Measurements from ENCODE around the gene C4orf54.

Gene C4orf54

DNA sequence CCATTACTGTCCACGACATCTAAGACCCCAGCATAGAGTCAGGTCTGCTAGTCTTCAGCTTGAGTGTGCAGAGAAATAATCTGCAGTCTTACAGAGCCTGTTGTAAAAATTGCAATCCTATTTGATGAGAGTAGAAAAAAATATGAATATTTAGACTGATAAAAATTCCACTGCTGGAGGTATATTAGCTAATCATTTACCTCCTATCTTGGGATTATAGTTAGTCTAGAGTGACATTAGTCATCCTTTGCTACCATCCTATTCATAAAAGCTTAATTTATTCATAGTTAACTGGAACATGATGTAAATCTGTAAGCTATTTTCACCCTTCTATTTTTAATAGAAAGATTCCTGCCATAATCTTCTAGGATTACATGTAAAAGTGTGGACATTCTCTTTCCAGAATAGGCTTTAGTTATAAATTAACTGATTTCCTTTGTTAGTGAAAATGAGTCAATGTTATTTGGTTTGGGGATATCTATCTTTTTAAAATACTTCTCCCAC, 26.7 kb downstream of the C4orf54 start:
- no peak overlapping the region for H3K9ac ChIP-seq (ENCODE audit: low read length)
- H3K4ac ChIP-seq (ENCODE audit: low read depth, low read length), result no peak overlapping the region
- no peak overlapping the region for H2BK120ac ChIP-seq (ENCODE audit: insufficient read depth, low read length, poor library complexity)
- H3K36me3 ChIP-seq (ENCODE audit: control insufficient read depth in 1 of 2, insufficient read depth in 2 of 2, low read length in 2 of 2), result no peaks in the 10 kb centered on the region
- no peaks in the 10 kb centered on the region for H3K9me3 ChIP-seq (ENCODE audit: insufficient read depth, low read depth, low read length)
- no peak overlapping the region for H2BK12ac ChIP-seq (ENCODE audit: low read length)
- no peak overlapping the region for H3K14ac ChIP-seq (ENCODE audit: low read length)
- H3K23ac ChIP-seq (ENCODE audit: low read length), result no peak overlapping the region
- H3K79me1 ChIP-seq (ENCODE audit: low read length), result no peaks in the 10 kb centered on the region
- no peak for DNase-seq
- H4K8ac ChIP-seq (ENCODE audit: low read depth, low read length), result no peak overlapping the region
- H2AFZ ChIP-seq (ENCODE audit: insufficient read depth, low read length, poor library complexity), result no peak overlapping the region
- no peak overlapping the region for H3K4me3 ChIP-seq (ENCODE audit: low read depth, low read length)
- no peaks in the 10 kb centered on the region for H3K79me2 ChIP-seq (ENCODE audit: control insufficient read depth, insufficient read depth, low read length, poor library complexity)
- no peak overlapping the region for H3K18ac ChIP-seq (ENCODE audit: low read length)
- H4K12ac ChIP-seq (ENCODE audit: low read depth, low read length), result no peak overlapping the region
- no peak overlapping the region for H2BK5ac ChIP-seq (ENCODE audit: low read depth, low read length, poor library complexity)
- H3K27ac ChIP-seq (ENCODE audit: low read depth, low read length), result no peak overlapping the region
- H4K91ac ChIP-seq (ENCODE audit: low read depth, low read length), result no peak overlapping the region
- H3K27me3 ChIP-seq (ENCODE audit: insufficient read depth, low read length), result no peaks in the 10 kb centered on the region
- WGBS (ENCODE audit: extremely low coverage, insufficient coverage, insufficient read length), result no CpG with 5 or more reads among the region's 1 CpG
- H3K4me1 ChIP-seq (ENCODE audit: control insufficient read depth in 1 of 2, insufficient read depth in 2 of 2, low read length in 2 of 2), result no peaks in the 10 kb centered on the region
- H2AK5ac ChIP-seq (ENCODE audit: low read length), result no peak overlapping the region
- H3K4me2 ChIP-seq (ENCODE audit: low read length), result no peak overlapping the region

DNA sequence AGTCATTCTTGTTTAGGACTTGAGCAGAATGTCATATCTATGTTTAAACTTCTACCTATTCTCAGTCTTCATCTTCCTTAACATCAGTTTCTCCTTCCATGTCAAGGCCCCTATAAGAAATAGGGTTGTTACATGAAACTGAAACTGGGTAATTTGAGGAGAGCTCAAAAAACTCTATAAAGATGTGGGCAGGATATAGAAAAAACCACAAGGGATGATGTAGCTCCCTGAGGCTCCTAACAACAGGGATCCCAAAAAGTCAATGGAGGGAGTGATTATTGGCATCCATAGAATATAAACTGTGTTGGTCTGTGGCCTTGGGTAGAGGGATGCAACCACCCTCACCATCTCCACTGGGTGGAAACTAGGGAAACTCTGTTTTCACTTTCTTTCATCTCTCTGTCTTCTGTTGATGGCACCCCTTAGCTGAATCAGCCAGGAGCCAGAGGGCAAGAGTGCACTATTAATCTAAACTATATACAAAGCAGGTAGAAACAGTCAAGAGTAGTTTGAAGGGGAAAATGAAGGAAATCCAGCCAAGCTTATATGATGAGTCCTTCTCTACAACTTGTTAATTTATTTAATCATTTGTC, 27.6 kb downstream of the C4orf54 start:
- Histone ChIP-seq H3K14ac (ENCODE audit: low read length) (no peak overlapping the region), H2BK120ac (ENCODE audit: insufficient read depth, low read length, poor library complexity) (no peak overlapping the region), H3K4ac (ENCODE audit: low read depth, low read length) (no peak overlapping the region), H3K4me3 (ENCODE audit: low read depth, low read length) (no peak overlapping the region), H2AFZ (ENCODE audit: insufficient read depth, low read length, poor library complexity) (no peak overlapping the region), H3K27me3 (ENCODE audit: insufficient read depth, low read length) (no peaks in the 10 kb centered on the region), H3K18ac (ENCODE audit: low read length) (no peak overlapping the region), H3K36me3 (ENCODE audit: control insufficient read depth in 1 of 2, insufficient read depth in 2 of 2, low read length in 2 of 2) (no peaks in the 10 kb centered on the region), H3K9me3 (ENCODE audit: insufficient read depth, low read depth, low read length) (no peaks in the 10 kb centered on the region), H2BK5ac (ENCODE audit: low read depth, low read length, poor library complexity) (no peak overlapping the region), H3K9ac (ENCODE audit: low read length) (no peak overlapping the region), H4K8ac (ENCODE audit: low read depth, low read length) (no peak overlapping the region), H2BK12ac (ENCODE audit: low read length) (no peak overlapping the region), H3K79me1 (ENCODE audit: low read length) (no peaks in the 10 kb centered on the region), H3K4me2 (ENCODE audit: low read length) (no peak overlapping the region), H4K91ac (ENCODE audit: low read depth, low read length) (no peak overlapping the region), H3K4me1 (ENCODE audit: control insufficient read depth in 1 of 2, insufficient read depth in 2 of 2, low read length in 2 of 2) (no peaks in the 10 kb centered on the region), H3K79me2 (ENCODE audit: control insufficient read depth, insufficient read depth, low read length, poor library complexity) (no peaks in the 10 kb centered on the region), H2AK5ac (ENCODE audit: low read length) (no peak overlapping the region), H4K12ac (ENCODE audit: low read depth, low read length) (no peak overlapping the region), H3K27ac (ENCODE audit: low read depth, low read length) (no peak overlapping the region), H3K23ac (ENCODE audit: low read length) (no peak overlapping the region)
- DNase-seq, result no peak

DNA sequence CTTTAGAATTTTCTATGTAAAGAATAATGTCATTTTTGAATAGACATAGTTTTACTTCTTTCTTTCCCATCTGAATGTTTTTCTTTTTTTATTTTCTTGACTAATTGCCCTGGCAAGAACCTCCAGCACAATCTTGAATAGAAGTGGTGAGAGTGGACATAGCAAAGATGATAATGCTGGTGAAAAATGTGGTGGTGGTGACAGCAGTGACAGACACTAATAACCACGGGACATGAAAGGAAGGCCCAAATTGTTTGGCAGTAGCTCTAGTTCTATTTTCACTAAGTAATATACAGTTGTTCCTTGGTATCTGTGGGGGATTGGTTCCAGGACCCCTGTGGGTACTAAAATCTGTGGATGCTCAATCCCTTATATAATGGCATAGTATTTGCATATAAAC, 29.6 kb downstream of the C4orf54 start:
- Histone ChIP-seq H3K4me1 (ENCODE audit: control insufficient read depth in 1 of 2, insufficient read depth in 2 of 2, low read length in 2 of 2) (no peaks in the 10 kb centered on the region), H4K12ac (ENCODE audit: low read depth, low read length) (no peak overlapping the region), H3K14ac (ENCODE audit: low read length) (no peak overlapping the region), H4K91ac (ENCODE audit: low read depth, low read length) (no peak overlapping the region), H3K4ac (ENCODE audit: low read depth, low read length) (no peak overlapping the region), H2AK5ac (ENCODE audit: low read length) (no peak overlapping the region), H2AFZ (ENCODE audit: insufficient read depth, low read length, poor library complexity) (no peak overlapping the region), H3K27me3 (ENCODE audit: insufficient read depth, low read length) (no peaks in the 10 kb centered on the region), H3K79me1 (ENCODE audit: low read length) (no peaks in the 10 kb centered on the region), H3K23ac (ENCODE audit: low read length) (no peak overlapping the region), H3K18ac (ENCODE audit: low read length) (no peak overlapping the region), H4K8ac (ENCODE audit: low read depth, low read length) (no peak overlapping the region), H3K4me2 (ENCODE audit: low read length) (no peak overlapping the region), H3K27ac (ENCODE audit: low read depth, low read length) (no peak overlapping the region), H3K9ac (ENCODE audit: low read length) (no peak overlapping the region), H3K4me3 (ENCODE audit: low read depth, low read length) (no peak overlapping the region), H2BK12ac (ENCODE audit: low read length) (no peak overlapping the region), H3K79me2 (ENCODE audit: control insufficient read depth, insufficient read depth, low read length, poor library complexity) (no peaks in the 10 kb centered on the region), H2BK120ac (ENCODE audit: insufficient read depth, low read length, poor library complexity) (no peak overlapping the region), H3K9me3 (ENCODE audit: insufficient read depth, low read depth, low read length) (no peaks in the 10 kb centered on the region), H3K36me3 (ENCODE audit: control insufficient read depth in 1 of 2, insufficient read depth in 2 of 2, low read length in 2 of 2) (no peaks in the 10 kb centered on the region), H2BK5ac (ENCODE audit: low read depth, low read length, poor library complexity) (no peak overlapping the region)
- no peak for DNase-seq
- no CpG with 5 or more reads among the region's 1 CpG for WGBS (ENCODE audit: extremely low coverage, insufficient coverage, insufficient read length)

DNA sequence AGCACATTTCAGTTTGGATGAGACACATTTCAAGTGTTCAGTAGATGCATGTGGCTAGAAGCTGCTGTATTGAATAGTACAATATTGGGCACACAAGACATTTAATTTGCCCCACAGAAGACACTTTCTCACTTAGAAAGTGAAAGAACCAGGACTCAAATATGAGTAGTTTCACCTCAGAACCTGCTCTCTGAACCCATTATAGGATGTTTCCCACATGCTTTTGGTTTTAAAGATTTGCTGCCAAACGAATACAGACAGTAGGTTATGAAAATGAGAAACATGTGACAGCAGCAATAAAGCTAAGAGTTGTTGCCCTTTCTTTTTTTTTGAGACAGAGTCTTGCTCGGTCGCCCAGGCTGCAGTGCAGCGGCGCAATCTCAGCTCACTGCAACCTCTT, 32.3 kb downstream of the C4orf54 start:
- no peaks in the 10 kb centered on the region for H3K79me2 ChIP-seq (ENCODE audit: control insufficient read depth, insufficient read depth, low read length, poor library complexity)
- no peak overlapping the region for H4K8ac ChIP-seq (ENCODE audit: low read depth, low read length)
- H3K18ac ChIP-seq (ENCODE audit: low read length), result no peak overlapping the region
- H3K4me1 ChIP-seq (ENCODE audit: control insufficient read depth in 1 of 2, insufficient read depth in 2 of 2, low read length in 2 of 2), result no peaks in the 10 kb centered on the region
- H3K27me3 ChIP-seq (ENCODE audit: insufficient read depth, low read length), result no peaks in the 10 kb centered on the region
- H2BK120ac ChIP-seq (ENCODE audit: insufficient read depth, low read length, poor library complexity), result no peak overlapping the region
- no peak overlapping the region for H3K14ac ChIP-seq (ENCODE audit: low read length)
- H2AK5ac ChIP-seq (ENCODE audit: low read length), result no peak overlapping the region
- no peaks in the 10 kb centered on the region for H3K36me3 ChIP-seq (ENCODE audit: control insufficient read depth in 1 of 2, insufficient read depth in 2 of 2, low read length in 2 of 2)
- DNase-seq, result no peak
- H3K9me3 ChIP-seq (ENCODE audit: insufficient read depth, low read depth, low read length), result no peaks in the 10 kb centered on the region
- H3K9ac ChIP-seq (ENCODE audit: low read length), result no peak overlapping the region
- H3K79me1 ChIP-seq (ENCODE audit: low read length), result no peaks in the 10 kb centered on the region
- no peak overlapping the region for H4K91ac ChIP-seq (ENCODE audit: low read depth, low read length)
- no peak overlapping the region for H4K12ac ChIP-seq (ENCODE audit: low read depth, low read length)
- H2BK12ac ChIP-seq (ENCODE audit: low read length), result no peak overlapping the region
- no peak overlapping the region for H3K27ac ChIP-seq (ENCODE audit: low read depth, low read length)
- H3K4ac ChIP-seq (ENCODE audit: low read depth, low read length), result no peak overlapping the region
- no peak overlapping the region for H2AFZ ChIP-seq (ENCODE audit: insufficient read depth, low read length, poor library complexity)
- no CpG with 5 or more reads among the region's 5 CpGs for WGBS (ENCODE audit: extremely low coverage, insufficient coverage, insufficient read length)
- H3K4me2 ChIP-seq (ENCODE audit: low read length), result no peak overlapping the region
- H2BK5ac ChIP-seq (ENCODE audit: low read depth, low read length, poor library complexity), result no peak overlapping the region
- H3K4me3 ChIP-seq (ENCODE audit: low read depth, low read length), result no peak overlapping the region
- no peak overlapping the region for H3K23ac ChIP-seq (ENCODE audit: low read length)
